Esophagus muscularis mucosa (tissue), 3 donors: Measurements from ENCODE around the gene C1QTNF9B.

Experiments
- EP300 ChIP-seq: sonication (generic); formaldehyde crosslinking; IDR thresholded peaks from one replicate; pipeline ENCODE4 v1.6.1; 2017; ENCODE audit warnings: antibody characterized with exemption
- TF ChIP-seq, protein P1 (sequence below), 3 experiments: fragments of 200-600 bp in 2 of 3; fragments of 450-650 bp in 1 of 3; sonication (generic) in 2 of 3; IDR thresholded peaks; one replicate each; pipeline ENCODE4 v1.5.1; 2017 to 2019; ENCODE audit warnings: antibody characterized with exemption in 3 of 3, mild to moderate bottlenecking in 2 of 3, moderate library complexity in 1 of 3

- TF ChIP-seq, protein P1, sequence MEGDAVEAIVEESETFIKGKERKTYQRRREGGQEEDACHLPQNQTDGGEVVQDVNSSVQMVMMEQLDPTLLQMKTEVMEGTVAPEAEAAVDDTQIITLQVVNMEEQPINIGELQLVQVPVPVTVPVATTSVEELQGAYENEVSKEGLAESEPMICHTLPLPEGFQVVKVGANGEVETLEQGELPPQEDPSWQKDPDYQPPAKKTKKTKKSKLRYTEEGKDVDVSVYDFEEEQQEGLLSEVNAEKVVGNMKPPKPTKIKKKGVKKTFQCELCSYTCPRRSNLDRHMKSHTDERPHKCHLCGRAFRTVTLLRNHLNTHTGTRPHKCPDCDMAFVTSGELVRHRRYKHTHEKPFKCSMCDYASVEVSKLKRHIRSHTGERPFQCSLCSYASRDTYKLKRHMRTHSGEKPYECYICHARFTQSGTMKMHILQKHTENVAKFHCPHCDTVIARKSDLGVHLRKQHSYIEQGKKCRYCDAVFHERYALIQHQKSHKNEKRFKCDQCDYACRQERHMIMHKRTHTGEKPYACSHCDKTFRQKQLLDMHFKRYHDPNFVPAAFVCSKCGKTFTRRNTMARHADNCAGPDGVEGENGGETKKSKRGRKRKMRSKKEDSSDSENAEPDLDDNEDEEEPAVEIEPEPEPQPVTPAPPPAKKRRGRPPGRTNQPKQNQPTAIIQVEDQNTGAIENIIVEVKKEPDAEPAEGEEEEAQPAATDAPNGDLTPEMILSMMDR (IDR thresholded peaks at IDR 0.05): no peak
- no peak for TF ChIP-seq EP300
These were observed 20.9 kb upstream of the C1QTNF9B start for GRCh38 chr13:23918208-23918607.
